GM12878 (cell line): ENCODE data around the gene GMPPA. TPM values are rescaled to one million over a fixed set of nuclear protein-coding genes. Genes with fewer than 3 reads are reported as not detected.
A peak's percentile ranks its signal among the peaks of the same experiment; 100 is the strongest.

ENCODE experiments used
- ATAC-seq: fragments of 200-7000 bp; cut with Tn5 transposase; 3 replicates; pipeline ENCODE4 v1.9.1; 2020; ENCODE audit warnings: mild to moderate bottlenecking, moderate library complexity
- BruUV-seq: library from RNA; stranded (reverse); fragments of 400-500 nt; replicated peaks from 2 replicates; lab custom pipeline; 2021; lab: Mats Ljungman, UMichigan
- CTCF ChIA-PET: fragments of 300-600 bp; sonication (Branson Sonifier 250); formaldehyde crosslinking; extraction: SDS; loops from one replicate; lab custom pipeline; 2021; ENCODE audit warnings: inconsistent platforms; lab: Yijun Ruan, JAX
- POLR2A ChIA-PET: fragments of 350-600 bp; formaldehyde crosslinking; extraction: SDS; loops from one replicate; lab custom pipeline; 2021; ENCODE audit warnings: inconsistent platforms; lab: Charles Lee
- RAD21 ChIA-PET: fragments of 300-600 bp; sonication (Branson Sonifier 250); formaldehyde crosslinking; loops from one replicate; lab custom pipeline; 2023; ENCODE audit warnings: antibody characterized with exemption; ENCODE audit not compliant: unreplicated experiment; lab: Charles Lee
- SMC1A ChIA-PET: fragments of 300-600 bp; sonication (Branson Sonifier 250); formaldehyde crosslinking; loops from one replicate; lab custom pipeline; 2023; ENCODE audit not compliant: unreplicated experiment, uncharacterized antibody; lab: Charles Lee
- DNase-seq: peaks from one replicate; pipeline ENCODE4 v3.0.0-alpha.2; 2011; ENCODE audit warnings: low read depth, low spot score
- FAIRE-seq: peaks from 3 replicates; lab custom pipeline; 2011; peaks lifted over from hg19 to GRCh38; lab: Jason Lieb, UNC
- H2AFZ ChIP-seq: 2 replicates; pipeline ENCODE4 v1.6.0; 2011; ENCODE audit warnings: low read depth, low read length, control low read depth; ENCODE audit not compliant: control insufficient read depth
- H3K27ac ChIP-seq: 2 replicates; pipeline ENCODE4 v1.5.1; 2011; ENCODE audit warnings: control low read depth; ENCODE audit not compliant: control insufficient read depth, insufficient read depth
- H3K27me3 ChIP-seq, 2 experiments: replicated peaks in 1 of 2; 2 replicates each; pipeline versions ENCODE4 v1.6.0 to v1.6.1; 2011; ENCODE audit warnings: low read length in 1 of 2; ENCODE audit not compliant: control insufficient read depth in 2 of 2, insufficient read depth in 2 of 2
- H3K36me3 ChIP-seq, 2 experiments: 2 replicates each; pipeline ENCODE4 v1.5.1; 2011; ENCODE audit warnings: low read length in 1 of 2; ENCODE audit not compliant: control insufficient read depth in 2 of 2, insufficient read depth in 2 of 2
- H3K4me1 ChIP-seq: 2 replicates; pipeline ENCODE4 v1.6.1; 2011; ENCODE audit warnings: mild to moderate bottlenecking, low read length, moderate library complexity, mixed read lengths; ENCODE audit not compliant: control insufficient read depth, insufficient read depth
- H3K4me2 ChIP-seq: 2 replicates; pipeline ENCODE4 v1.6.0; 2011; ENCODE audit warnings: control low read depth; ENCODE audit not compliant: control insufficient read depth, insufficient read depth
- H3K4me3 ChIP-seq: fragments of 200-600 bp; sonication (generic); 2 replicates; pipeline ENCODE4 v1.5.1; 2016
- H3K79me2 ChIP-seq: 2 replicates; pipeline ENCODE4 v1.6.0; 2011; ENCODE audit warnings: low read length; ENCODE audit not compliant: control insufficient read depth, insufficient read depth
- H3K9ac ChIP-seq: 2 replicates; pipeline ENCODE4 v1.8.0; 2011; ENCODE audit warnings: low read length, control low read depth, mixed read lengths; ENCODE audit not compliant: control insufficient read depth, insufficient read depth
- H3K9me3 ChIP-seq: replicated peaks from 3 replicates; pipeline ENCODE4 v1.5.1; 2011; ENCODE audit warnings: mild to moderate bottlenecking, low read length; ENCODE audit not compliant: control insufficient read depth, insufficient read depth
- H4K20me1 ChIP-seq: 2 replicates; pipeline ENCODE4 v1.6.0; 2011; ENCODE audit not compliant: control insufficient read depth, insufficient read depth
- ATF7 ChIP-seq: fragments of 450-650 bp; IDR thresholded peaks from 2 replicates; pipeline ENCODE4 v1.6.1; 2016; ENCODE audit warnings: low read depth, mild to moderate bottlenecking
- CHD4 ChIP-seq: fragments of 200-600 bp; sonication (generic); IDR thresholded peaks from 2 replicates; pipeline ENCODE4 v1.6.1; 2016; ENCODE audit warnings: mild to moderate bottlenecking
- KAT2A ChIP-seq: conservative IDR thresholded peaks from 2 replicates; pipeline ENCODE4 v1.6.1; 2011; ENCODE audit warnings: low read depth, low read length; ENCODE audit not compliant: control insufficient read depth
- MXI1 ChIP-seq: fragments of 150-350 bp; IDR thresholded peaks from 2 replicates; pipeline ENCODE4 v1.6.1; 2011; ENCODE audit warnings: low read depth, mild to moderate bottlenecking, inconsistent platforms, low read length, improper control_type of control experiment
- NFYA ChIP-seq: IDR thresholded peaks from 2 replicates; pipeline ENCODE4 v1.6.1; 2011; ENCODE audit warnings: low read depth, mild to moderate bottlenecking, low read length, improper control_type of control experiment, borderline replicate concordance
- PAX5 ChIP-seq: IDR thresholded peaks from 2 replicates; pipeline ENCODE4 v1.6.1; 2011; ENCODE audit warnings: low read depth, low read length, borderline replicate concordance
- REST ChIP-seq: IDR thresholded peaks from 2 replicates; pipeline ENCODE4 v1.6.1; 2012; ENCODE audit warnings: mild to moderate bottlenecking, low read depth, low read length
- ZNF207 ChIP-seq: fragments of 450-650 bp; IDR thresholded peaks from 2 replicates; pipeline ENCODE4 v1.6.1; 2014; ENCODE audit warnings: antibody characterized with exemption, mild to moderate bottlenecking, borderline replicate concordance
- WGBS: methylation state at CpG from one replicate; pipeline ENCODE4 v1.1.6; 2016; ENCODE audit warnings: low lambda C conversion rate; ENCODE audit not compliant: insufficient replicate concordance, insufficient coverage; ENCODE audit errors: missing lambda C conversion rate; 5-methylcytosine and 5-hydroxymethylcytosine counted together
- in situ Hi-C: fragments of 300-500 bp; cut with MboI; formaldehyde crosslinking; loops from 9 replicates; pipeline ENCODE4 v1.14.3; 2018; ENCODE audit warnings: mixed read lengths
- intact Hi-C: fragments of 100-400 bp; cut with micrococcal nuclease; formaldehyde crosslinking; loops from one replicate; pipeline ENCODE4 v1.14.2; 2022; ENCODE audit not compliant: unreplicated experiment
- polyA plus RNA-seq, 11 experiments: library from polyadenylated mRNA; depleted of rRNA in 4 of 11; unstranded in 6 of 11; stranded (reverse) in 5 of 11; fragments of >200 nt; fragmentation: Nextera tagmentation in 4 of 11; fragmentation: Illumina TruSeq in 1 of 11; extraction: Ambion mirVana in 4 of 11; extraction: Trizol in 1 of 11; gene quantifications; 1 replicate in 1 of 11; 2 replicates in 10 of 11; pipeline versions ENCODE4 v1.2.1 to v1.2.3, GENCODE V29; 2011 to 2016; ENCODE audit warnings: inconsistent platforms in 2 of 11, missing spikeins in 2 of 11, low read depth in 1 of 11
- total RNA-seq, 4 experiments: library from RNA; depleted of rRNA in 3 of 4; stranded (reverse); fragments of >200 nt in 3 of 4; fragmentation: Illumina TruSeq in 1 of 4; extraction: Trizol in 1 of 4; gene quantifications; 2 replicates each; pipeline versions ENCODE4 v1.2.1 to v1.2.3, GENCODE V29; 2013 to 2021

Gene GMPPA
- total and polyA plus RNA-seq, 10 of the 15 experiments (the other 5 are each of a cell fraction or from before 2014, with no cell fraction given) = 1.9 to 83.2 (median 45.0) TPM

- no peak for TF ChIP-seq PAX5
- no peak for TF ChIP-seq ATF7
- TF ChIP-seq KAT2A = no peak
- no peak for TF ChIP-seq MXI1
- no peak for TF ChIP-seq NFYA
- no peak for TF ChIP-seq ZNF207
- TF ChIP-seq, all 136 proteins: peak for 0
Measured at GRCh38 chr2:219506802-219507526, 8.3 kb downstream of the GMPPA start (continued).

DNA sequence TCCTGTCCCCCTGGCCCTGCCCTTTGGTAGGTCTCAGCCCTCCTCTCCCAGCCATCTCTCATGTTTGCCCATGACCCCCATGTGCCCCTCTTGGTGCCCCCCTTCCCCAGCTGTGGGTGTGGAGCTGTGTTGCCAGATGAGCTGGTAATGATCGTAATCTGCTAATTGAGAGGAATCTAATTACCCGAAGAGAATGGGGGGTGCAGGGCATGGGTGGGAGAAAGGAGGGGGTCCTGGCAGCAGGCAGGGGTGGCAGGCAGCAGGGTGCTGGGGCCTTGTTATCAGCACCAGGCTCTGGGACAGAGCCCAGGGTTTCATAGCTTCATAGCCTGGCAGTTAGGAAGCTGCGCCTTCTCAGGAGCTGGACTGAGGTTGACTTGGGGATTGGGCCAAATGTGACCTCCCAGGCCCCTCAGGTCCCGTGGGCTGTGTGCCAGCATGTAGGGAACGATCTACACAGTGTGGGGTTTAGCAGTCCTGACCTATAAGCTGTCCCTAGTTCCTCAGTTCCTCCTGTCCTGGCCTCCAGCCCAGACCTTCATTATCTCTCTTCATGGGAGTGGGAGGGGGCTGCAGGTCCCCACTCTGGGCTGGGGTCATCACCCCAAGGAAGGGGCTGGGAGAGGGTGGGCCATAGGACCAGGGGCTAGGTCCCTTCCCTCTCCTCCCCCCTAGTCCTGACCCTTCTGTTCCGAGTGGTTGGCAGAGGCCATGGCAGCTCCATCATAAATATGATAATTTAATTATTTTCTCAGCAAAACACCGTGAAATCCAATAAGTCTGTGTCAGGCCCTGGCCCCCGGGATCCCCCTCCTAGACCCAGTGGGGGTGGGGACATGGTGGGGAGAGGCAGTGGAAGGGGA lies 9.1 kb downstream of the GMPPA start:
- H3K27ac ChIP-seq = no peak overlapping the region
- peaks cover 6% of the 10 kb centered on the region in 2 experiments; a peak in 3 of 4 replicates for H3K27me3 ChIP-seq
- no peaks in the 10 kb centered on the region for H3K79me2 ChIP-seq
- no peak overlapping the region for H2AFZ ChIP-seq
- ATAC-seq (no peak), FAIRE-seq (no peak), DNase-seq (no peak)
- no TSS peak for BruUV-seq
- H3K4me2 ChIP-seq = no peak overlapping the region
- ChIA-PET POLR2A (no interaction called here), CTCF (interaction anchor here (0.7 to 3.4 kb wide), 5 partner anchors 8 to 56 kb away, joined by 3 to 26 read pairs (median 3); partner anchors contain the start of gene GMPPA), RAD21 (interaction anchor here (2.4 kb wide), 1 partner anchor 9 kb away, joined by 8 read pairs; the partner anchor contains the start of gene GMPPA)
- no peaks in the 10 kb centered on the region for H3K4me1 ChIP-seq
- 51% methylated on average over 8 of the region's 8 CpGs for WGBS
- no peaks in the 10 kb centered on the region for H3K9me3 ChIP-seq
- in situ Hi-C loops (no loop called here), intact Hi-C loops (no loop called here)
- no peak overlapping the region for H3K4me3 ChIP-seq
- TF ChIP-seq REST (peak; percentile 42; the same call in 1 of the 2 replicates), CHD4 (no peak)
- TF ChIP-seq, all 136 proteins: peak for 1
- SMC1A ChIA-PET = interaction anchor here (0.8 kb wide), 1 partner anchor 12 kb away, joined by 4 read pairs; a partner anchor contains a TSS
- H3K9ac ChIP-seq = no peak overlapping the region
- peaks cover 0 to 7% of the 10 kb centered on the region in 2 experiments; a peak in 2 of 4 replicates for H3K36me3 ChIP-seq
- no peaks in the 10 kb centered on the region for H4K20me1 ChIP-seq
